ENCODE results near the gene NKIRAS1. TPM values are rescaled to one million over a fixed set of nuclear protein-coding genes. Genes with fewer than 3 reads are reported as not detected.

The NKIRAS1 gene
- polyA plus RNA-seq (ENCODE audit: insufficient read length): 14.7 TPM

DNA sequence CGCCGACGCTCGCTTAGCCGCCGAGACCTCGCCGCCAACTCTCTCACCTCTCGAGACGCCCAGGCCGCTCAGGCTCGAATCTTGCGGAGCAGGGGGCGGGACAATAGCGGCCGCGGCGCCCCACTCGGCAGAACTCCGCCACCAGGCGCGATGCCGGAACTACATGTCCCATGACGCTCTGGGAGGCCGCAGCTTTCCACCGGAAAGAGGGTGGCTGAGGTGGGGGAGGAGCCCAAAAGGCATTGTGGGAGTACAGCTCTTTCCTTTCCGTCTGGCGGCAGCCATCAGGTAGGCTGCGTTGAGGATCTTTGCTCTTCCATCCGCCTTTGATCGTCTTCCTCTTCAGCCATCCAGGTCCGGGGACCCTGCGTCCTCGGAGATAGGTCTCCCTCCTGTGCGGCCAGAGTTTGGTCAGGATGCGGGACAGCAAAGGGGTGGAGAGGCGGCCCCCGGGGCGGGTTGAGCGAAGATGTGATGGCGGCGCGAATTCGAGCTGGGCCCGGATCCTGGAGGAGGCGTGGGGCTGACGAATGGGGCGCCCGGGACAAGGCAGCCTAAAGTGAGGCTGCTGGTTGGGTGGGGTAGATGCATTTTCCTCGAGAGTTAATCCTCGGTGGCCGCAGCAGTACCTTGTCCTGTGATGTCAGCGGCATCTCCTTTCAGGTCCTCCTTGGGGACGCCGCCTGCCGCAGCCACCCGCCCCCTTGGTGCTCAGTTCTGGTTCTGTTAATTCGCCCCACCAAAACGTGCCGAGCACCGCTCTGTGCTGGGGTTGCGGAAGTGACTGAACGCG, at the start of gene NKIRAS1, which contains the start of gene RPL15:
Gene NKIRAS1, minus strand, starts transcription at position 105 of the 793 bp plus-strand sequence. CDS start 6,086 bp downstream, outside the sequence.
Gene RPL15, plus strand, starts transcription at position 247 of the 793 bp plus-strand sequence. CDS start 728 bp downstream, outside the sequence.
- DNase-seq: peak; percentile 99

DNA sequence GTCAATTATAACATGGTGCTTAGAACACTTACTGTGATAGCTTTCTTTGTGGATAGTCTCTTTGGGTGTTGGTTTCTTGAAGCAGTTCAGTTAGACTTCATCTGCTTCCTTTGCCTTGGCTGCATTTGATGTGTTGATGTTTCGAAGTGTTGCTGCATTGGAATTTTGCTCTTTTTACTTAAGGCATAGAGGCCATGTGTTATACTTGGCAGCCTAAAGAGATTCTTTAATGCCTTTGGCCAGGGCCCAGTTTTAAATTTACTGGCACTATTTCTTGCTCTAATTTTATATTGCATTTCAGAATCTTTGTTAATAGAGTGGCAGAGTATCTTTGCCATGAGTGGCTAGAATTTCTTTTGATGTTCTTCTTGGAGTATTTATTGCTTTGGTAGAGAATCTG, 49.5 kb upstream of the NKIRAS1 start:
- no peak for DNase-seq

GRCh38 chr3:23964537-23965235, 47.9 kb upstream of the NKIRAS1 start:
- no peak for DNase-seq

DNA sequence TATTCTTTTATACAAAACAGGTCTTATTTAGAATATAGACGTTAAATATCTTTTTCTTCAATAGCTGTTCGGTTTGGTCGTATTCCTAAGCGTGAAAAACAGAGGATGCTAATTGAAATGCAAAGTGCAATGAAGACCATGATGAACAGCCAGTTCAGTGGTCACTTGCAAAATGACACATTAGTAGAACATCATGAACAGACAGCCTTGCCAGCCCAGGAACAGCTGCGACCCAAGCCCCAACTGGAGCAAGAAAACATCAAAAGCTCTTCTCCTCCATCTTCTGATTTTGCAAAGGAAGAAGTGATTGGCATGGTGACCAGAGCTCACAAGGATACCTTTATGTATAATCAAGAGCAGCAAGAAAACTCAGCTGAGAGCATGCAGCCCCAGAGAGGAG, 45.1 kb upstream of the NKIRAS1 start:
- DNase-seq: no peak

DNA sequence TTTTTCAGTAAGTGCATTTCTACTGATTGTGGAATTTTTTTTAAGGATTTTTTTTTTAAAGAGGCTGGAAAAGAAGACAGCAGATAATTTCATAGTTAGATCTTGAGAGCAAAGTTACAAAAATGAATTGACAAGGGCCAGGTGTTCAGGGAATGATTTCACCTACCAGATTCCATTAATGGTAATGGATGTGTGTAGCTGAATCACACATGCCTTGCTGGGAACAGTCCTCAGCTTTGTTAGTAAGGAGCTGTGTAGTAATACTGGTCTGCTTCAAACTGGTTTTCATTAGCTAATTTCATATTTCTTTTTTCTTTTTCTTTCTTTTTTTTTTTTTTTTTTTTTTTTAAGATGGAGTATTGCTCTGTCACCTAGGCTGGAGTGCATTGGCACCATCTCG, 44.3 kb upstream of the NKIRAS1 start:
- DNase-seq: no peak

DNA sequence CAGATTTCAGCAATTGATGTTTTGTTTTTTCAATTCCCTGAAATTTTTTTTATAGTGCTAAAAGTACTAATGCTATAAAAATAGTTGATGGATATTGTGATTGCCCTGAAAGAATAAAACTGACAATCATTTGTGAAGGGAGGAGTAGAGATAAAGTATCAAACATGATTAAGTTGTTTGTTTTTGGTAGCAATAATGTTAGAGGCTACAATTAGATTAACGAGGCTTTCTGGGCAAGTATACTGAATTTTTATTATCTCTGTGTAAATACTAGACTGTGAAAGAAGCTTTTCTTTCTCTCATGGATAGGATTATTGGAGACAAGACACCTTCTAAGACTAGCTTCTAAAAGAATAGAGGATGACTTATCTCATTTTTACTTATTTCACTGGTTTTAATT, 43.9 kb upstream of the NKIRAS1 start:
- no peak for DNase-seq

GRCh38 chr3:23959135-23959900, 42.5 kb upstream of the NKIRAS1 start:
- DNase-seq: no peak

- no peak for DNase-seq
Observed at GRCh38 chr3:23956701-23957100, 39.9 kb upstream of the NKIRAS1 start.

DNA sequence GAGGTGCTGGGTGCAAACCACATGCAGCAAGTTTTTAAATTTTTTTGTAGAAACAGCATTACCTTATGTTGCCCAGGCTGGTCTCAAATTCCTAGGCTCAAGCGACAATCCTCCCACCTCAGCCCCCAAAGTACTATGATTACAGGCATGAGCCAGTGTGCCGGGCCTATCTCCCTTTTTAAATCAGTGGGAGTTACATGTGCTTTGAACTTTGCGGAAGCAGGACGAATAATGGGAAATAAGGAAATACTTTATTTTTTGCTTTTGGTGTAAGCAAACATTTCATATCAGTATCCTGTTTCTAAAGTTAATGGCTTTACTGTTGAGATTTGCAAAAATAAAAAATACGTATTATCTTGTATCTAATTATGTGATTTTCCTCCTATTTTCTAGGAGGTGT, 37.4 kb upstream of the NKIRAS1 start:
- DNase-seq: no peak

DNA sequence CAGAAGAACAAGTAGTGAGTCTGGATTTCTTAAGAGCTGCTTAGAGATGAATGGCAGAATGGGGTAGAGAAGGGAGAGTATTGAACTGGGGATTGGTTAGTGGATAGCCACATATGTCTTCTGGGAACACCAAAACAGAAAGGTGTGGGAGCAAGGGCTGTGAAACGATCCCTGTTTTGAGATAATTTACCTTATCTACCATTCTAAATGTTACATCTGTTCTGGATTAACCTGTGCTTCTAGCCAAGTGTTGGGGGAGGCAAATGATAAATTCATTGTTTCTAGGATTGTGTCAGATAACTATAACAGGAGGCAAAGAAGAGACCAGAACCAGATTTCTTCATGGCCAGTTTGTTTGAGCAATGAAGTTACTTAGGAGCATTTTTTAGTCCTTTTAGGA, 36.7 kb upstream of the NKIRAS1 start:
- DNase-seq: no peak

DNA sequence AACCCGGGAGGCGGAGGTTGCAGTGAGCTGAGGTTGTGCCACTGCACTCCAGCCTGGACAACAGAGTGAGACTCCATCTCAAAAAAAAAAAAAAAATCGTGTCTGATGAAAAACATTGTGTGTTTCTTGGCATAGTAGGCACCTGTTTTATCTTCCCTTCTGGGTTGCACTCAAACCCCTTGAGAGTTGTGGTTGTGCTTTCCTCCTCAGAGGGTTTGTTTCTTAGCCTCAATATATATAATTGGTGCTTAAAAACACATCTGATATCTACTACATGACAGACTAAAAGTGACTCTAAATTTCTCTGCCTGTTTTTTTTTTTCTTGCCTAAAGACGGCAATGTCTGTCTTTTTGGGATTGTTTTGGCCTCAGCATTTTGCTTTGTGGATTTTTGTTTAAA, 35.9 kb upstream of the NKIRAS1 start:
- no peak for DNase-seq

GRCh38 chr3:23950293-23950692, 33.5 kb upstream of the NKIRAS1 start:
- no peak for DNase-seq

DNA sequence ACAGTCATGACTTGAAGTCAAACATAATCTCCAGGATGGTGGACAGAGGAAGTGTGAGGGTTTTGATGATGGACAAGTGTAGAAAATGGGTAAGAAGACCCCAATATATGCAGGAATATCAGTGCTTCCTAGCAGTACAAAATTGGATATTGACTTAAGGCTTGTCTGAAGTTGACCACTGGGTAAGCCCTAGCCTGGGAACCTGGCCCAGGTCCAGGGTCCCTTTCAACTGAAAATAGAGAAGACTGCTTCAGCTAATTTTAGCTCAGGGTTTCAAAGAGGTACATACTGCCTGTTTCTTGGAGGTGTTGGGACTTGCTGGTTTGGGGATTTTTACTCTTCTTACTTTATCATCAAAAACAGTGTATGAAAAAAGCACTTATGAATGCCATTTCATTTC, 33.0 kb upstream of the NKIRAS1 start:
- no peak for DNase-seq

DNA sequence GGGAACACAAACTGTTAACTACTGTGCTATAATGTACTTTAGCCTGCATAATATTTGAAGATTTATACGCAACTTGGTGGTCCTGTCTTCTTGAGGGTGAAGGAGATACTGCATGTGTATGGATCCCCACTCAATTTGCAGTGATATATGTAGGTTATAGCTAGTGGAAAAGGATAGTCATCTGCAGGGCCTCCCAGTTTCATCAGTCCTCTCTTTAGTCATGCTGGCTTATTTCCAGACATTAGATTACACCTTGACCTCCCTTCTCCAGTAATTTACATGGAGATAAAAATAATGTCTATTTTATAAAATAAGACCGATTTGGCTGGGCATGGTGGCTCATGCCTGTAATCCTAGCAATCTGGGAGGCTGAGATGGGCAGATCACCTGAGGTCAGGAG, 32.0 kb upstream of the NKIRAS1 start:
- DNase-seq: no peak

DNA sequence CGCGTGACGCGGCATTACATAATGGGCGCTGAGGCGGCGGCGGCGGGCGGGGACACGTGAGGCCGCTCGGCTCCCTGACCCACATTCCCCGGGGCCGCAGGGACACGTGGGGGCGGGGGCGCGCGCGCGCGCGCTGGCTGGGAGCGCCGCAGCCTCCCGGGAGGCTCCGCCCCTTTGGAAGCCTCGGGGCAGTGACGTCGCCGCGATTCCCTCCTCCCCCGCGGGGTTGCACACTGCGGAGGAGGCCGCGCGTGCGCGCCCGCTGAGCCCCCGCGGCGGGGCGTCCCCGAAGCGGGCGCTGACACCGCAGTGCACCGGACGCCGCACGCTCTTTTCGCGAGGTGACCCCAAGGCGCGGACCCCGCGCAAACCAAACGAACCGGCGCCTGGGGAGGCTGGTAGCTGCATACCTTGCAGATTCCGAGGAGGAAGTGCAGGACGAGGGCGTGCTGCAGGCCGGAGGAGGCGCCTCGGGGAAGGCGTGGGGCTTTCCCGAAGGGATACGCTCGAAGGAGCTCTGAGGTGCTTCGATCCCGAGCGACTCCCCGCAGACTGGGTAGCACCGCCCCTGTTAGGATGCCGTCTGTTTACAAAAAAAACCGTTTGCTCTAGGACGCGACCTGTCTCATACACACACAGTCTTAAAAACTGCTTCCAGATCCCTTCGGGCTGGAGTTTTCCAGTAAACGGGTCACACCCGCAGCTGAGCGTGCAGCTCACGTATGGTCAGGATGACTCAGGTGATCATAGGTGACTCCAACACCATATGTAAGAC, 29.3 kb upstream of the NKIRAS1 start:
- peak; percentile 98 for DNase-seq

DNA sequence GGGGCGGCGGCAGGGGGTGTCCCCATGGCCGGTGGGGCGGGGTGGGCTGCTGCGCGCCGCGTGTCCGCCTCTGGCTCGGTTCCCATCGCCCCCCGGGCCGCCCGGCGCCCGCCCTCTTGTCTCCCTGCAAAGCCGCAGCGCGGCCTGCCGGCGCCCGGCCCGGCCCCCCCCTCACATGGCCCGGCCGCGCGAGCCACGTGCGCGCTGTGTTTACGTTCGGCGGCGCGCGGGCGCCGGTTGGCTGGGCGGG, 28.8 kb upstream of the NKIRAS1 start:
- DNase-seq: no peak

DNA sequence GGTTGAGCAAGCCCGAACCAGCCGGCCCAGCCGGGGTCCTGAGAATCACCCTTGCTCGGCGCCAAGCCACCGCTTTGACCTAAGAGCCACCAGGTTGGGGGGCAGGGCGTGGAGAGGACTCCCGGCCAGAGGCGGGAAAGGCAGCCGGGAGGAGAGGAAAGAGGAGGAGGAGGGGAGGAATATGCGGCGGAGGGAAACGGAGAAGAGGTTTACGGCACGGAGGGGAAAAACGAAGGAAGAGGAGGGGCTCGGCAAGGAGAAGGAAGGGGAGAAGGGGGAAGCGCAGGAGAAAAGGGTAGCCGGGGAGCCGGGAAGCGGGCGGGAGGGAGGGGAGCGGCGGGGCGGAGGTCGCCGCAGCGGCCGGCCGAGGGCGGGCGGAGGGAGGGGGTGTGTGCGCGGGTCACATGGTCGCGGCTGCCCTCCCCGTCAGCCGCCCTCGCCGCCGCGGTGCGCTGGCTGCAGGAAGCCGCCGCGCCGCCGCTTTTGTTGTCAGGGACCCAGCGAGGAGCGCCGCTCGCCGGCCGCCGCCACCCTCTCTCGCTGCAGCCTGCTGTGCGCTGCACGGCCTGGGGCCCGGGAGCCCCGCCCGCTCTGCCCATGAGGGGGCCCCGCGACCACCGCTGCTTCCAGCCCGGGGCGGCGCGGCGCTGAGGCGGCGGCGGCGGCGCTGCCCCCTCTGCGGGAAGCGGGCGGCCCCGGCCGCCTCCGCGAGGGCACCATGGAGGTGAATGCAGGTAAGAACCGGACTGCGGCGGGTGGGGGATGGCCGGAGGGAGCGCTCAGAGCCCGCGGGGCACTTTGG, 28.3 kb upstream of the NKIRAS1 start, which contains the start of gene NR1D2:
Gene NR1D2, plus strand, starts transcription at position 426 of the 802 bp plus-strand sequence. Its CDS starts 293 bp downstream, at position 719.
- DNase-seq: peak; percentile 87

GRCh38 chr3:23944007-23944783, 27.4 kb upstream of the NKIRAS1 start:
- DNase-seq: no peak

DNA sequence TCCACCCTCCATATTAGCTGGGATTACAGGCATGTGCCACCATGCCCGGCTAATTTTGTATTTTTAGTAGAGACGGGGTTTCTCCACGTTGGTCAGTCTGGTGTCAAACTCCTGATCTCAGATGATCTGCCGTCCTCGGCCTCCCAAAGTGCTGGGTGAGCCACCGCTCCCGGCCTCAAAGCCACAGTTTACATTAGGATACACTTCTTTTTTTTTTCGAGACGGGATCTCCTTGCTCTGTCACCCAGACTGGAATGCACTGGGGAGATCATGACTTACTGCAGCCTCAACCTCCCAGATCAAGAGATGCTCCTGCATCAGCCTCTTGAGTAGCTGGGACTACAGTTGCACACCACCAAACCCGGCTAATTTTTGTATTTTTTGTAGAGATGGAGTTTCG, 25.8 kb upstream of the NKIRAS1 start:
- no peak for DNase-seq

GRCh38 chr3:23941440-23941839, 24.6 kb upstream of the NKIRAS1 start:
- DNase-seq: no peak

DNA sequence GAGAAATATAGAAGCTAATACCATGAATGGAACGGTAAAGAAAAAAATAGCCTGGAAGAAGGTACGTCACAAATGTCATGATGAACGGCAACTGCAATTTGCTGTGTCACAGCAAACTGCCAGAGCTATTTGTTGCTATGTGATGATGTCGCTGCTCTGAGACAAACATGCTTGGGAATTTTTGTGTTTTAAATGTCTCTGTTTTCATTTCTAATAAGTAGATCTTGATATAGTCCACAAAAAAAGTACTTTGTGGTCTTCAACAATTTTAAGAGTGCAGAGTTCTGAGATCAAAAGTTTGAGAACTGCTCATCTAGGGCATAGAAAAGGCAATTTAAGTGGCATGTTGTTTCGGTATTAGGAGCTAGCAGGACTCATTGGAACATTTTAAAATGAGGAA, 24.0 kb upstream of the NKIRAS1 start:
- DNase-seq: no peak
